Loucy (cell line): ENCODE data around the gene STX16.

Experiments
- H2AFZ ChIP-seq: fragments of 200-600 bp; sonication (generic); 2 replicates; pipeline ENCODE4 v1.6.0; 2016; ENCODE audit warnings: antibody characterized with exemption, mild to moderate bottlenecking, low read length, moderate library complexity
- H3F3A ChIP-seq: fragments of 200-600 bp; 2 replicates; pipeline ENCODE4 v1.6.0; 2016; ENCODE audit warnings: antibody characterized with exemption, low read depth, mild to moderate bottlenecking
- H3K27me3 ChIP-seq: fragments of 200-600 bp; sonication (generic); 2 replicates; pipeline ENCODE4 v1.6.1; 2014; ENCODE audit warnings: low read length, mild to moderate bottlenecking; ENCODE audit not compliant: insufficient read depth, poor library complexity, severe bottlenecking
- H3K36me3 ChIP-seq: fragments of 200-600 bp; sonication (generic); 2 replicates; pipeline ENCODE4 v1.6.1; 2016; ENCODE audit warnings: low read length; ENCODE audit not compliant: insufficient read depth
- H3K4me1 ChIP-seq: fragments of 200-600 bp; sonication (generic); 2 replicates; pipeline ENCODE4 v1.5.1; 2014; ENCODE audit warnings: low read length, mild to moderate bottlenecking; ENCODE audit not compliant: insufficient read depth, poor library complexity, severe bottlenecking
- H3K4me2 ChIP-seq: fragments of 200-600 bp; sonication (generic); 2 replicates; pipeline ENCODE4 v1.6.0; 2014; ENCODE audit warnings: antibody characterized with exemption, low read length, low read depth, mild to moderate bottlenecking; ENCODE audit not compliant: poor library complexity, severe bottlenecking
- H3K4me3 ChIP-seq: fragments of 200-600 bp; sonication (generic); 2 replicates; pipeline ENCODE4 v1.5.1; 2014; ENCODE audit warnings: low read length, mild to moderate bottlenecking, mixed read lengths; ENCODE audit not compliant: poor library complexity, severe bottlenecking
- H3K79me2 ChIP-seq: fragments of 200-600 bp; sonication (generic); 2 replicates; pipeline ENCODE4 v1.6.1; 2014; ENCODE audit warnings: low read length; ENCODE audit not compliant: insufficient read depth
- H3K9ac ChIP-seq: fragments of 200-600 bp; sonication (generic); 2 replicates; pipeline ENCODE4 v1.6.0; 2014; ENCODE audit warnings: mild to moderate bottlenecking, low read depth, low read length, moderate library complexity; ENCODE audit not compliant: poor library complexity, severe bottlenecking
- H3K9me2 ChIP-seq: fragments of 200-600 bp; sonication (generic); replicated peaks from 2 replicates; pipeline ENCODE4 v1.6.1; 2016; ENCODE audit warnings: low read depth, low read length, mixed read lengths
- H3K9me3 ChIP-seq: fragments of 200-600 bp; sonication (generic); 2 replicates; pipeline ENCODE4 v1.6.1; 2014; ENCODE audit warnings: mild to moderate bottlenecking, antibody characterized with exemption, low read length, low read depth; ENCODE audit not compliant: insufficient read depth
- H4K20me1 ChIP-seq: fragments of 200-600 bp; sonication (generic); 2 replicates; pipeline ENCODE4 v1.6.0; 2014; ENCODE audit warnings: antibody characterized with exemption, low read length, mild to moderate bottlenecking; ENCODE audit not compliant: insufficient read depth, poor library complexity, severe bottlenecking
- CTCF ChIP-seq: fragments of 200-600 bp; sonication (generic); conservative IDR thresholded peaks from 2 replicates; pipeline ENCODE4 v1.5.1; 2014; ENCODE audit warnings: mild to moderate bottlenecking, antibody characterized with exemption, low read length
- EZH2phosphoT487 ChIP-seq: fragments of 200-600 bp; IDR thresholded peaks from 2 replicates; pipeline ENCODE4 v1.6.1; 2018; ENCODE audit warnings: antibody characterized with exemption, mild to moderate bottlenecking, moderate library complexity, borderline replicate concordance

The STX16 gene

DNA sequence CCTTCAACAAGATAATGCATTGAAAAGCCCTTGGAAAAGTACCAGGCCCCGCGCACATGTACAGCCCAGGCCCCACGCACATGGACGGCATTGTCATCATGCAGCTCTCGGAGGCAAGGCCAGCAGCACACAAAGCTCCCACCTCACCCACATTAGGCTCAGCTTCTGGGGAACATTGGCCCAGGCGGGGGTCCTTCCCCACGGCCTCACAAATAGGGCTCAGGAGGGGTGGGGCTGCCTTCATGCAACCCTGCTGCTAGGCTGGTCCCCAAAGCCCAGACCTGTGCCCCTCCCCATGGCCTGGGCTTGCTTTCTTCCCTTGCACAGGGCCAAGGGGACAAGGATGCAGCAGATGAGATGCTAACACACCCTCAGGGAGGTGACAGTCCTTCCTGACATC lies 68.2 kb downstream of the STX16 start:
- Histone ChIP-seq H3K79me2 (no peaks in the 10 kb centered on the region), H4K20me1 (no peaks in the 10 kb centered on the region), H3K9me3 (no peaks in the 10 kb centered on the region), H3F3A (no peaks in the 10 kb centered on the region), H3K9me2 (no peaks in the 10 kb centered on the region), H3K4me3 (no peak overlapping the region), H3K36me3 (no peaks in the 10 kb centered on the region), H2AFZ (no peak overlapping the region), H3K27me3 (no peaks in the 10 kb centered on the region), H3K9ac (no peak overlapping the region), H3K4me1 (no peaks in the 10 kb centered on the region), H3K4me2 (no peak overlapping the region)
- TF ChIP-seq EZH2phosphoT487 = no peak
- TF ChIP-seq CTCF = no peak

GRCh38 chr20:58719971-58720371 lies 68.9 kb downstream of the STX16 start:
- no peaks in the 10 kb centered on the region for H4K20me1 ChIP-seq
- H2AFZ ChIP-seq = no peak overlapping the region
- H3K27me3 ChIP-seq = no peaks in the 10 kb centered on the region
- H3K9ac ChIP-seq = no peak overlapping the region
- H3K4me2 ChIP-seq = no peak overlapping the region
- H3K36me3 ChIP-seq = no peaks in the 10 kb centered on the region
- H3K9me2 ChIP-seq = no peaks in the 10 kb centered on the region
- H3K9me3 ChIP-seq = no peaks in the 10 kb centered on the region
- H3K4me1 ChIP-seq = no peaks in the 10 kb centered on the region
- no peaks in the 10 kb centered on the region for H3F3A ChIP-seq
- H3K79me2 ChIP-seq = no peaks in the 10 kb centered on the region
- H3K4me3 ChIP-seq = no peak overlapping the region
- TF ChIP-seq EZH2phosphoT487 (no peak), CTCF (no peak)

DNA sequence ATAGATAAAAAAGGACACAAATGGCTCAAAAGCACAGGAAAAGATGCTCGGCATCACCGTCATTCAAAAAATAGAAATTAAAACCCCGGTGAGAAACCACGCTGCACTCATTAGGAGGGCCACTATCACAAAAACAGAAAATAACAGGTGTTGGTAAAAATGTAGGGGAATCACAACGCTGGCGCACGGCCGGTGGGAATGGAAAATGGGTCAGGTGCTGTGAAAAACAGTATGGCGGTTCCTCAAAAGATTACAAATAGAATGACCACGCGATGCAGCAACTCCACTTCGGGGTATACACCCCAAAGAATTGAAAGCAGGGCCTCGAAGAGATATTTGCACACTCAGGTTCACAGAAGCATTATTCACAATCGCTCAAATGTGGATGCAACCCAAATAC lies 69.8 kb downstream of the STX16 start:
- H3K9me3 ChIP-seq = no peaks in the 10 kb centered on the region
- no peaks in the 10 kb centered on the region for H4K20me1 ChIP-seq
- no peaks in the 10 kb centered on the region for H3K27me3 ChIP-seq
- H3K9me2 ChIP-seq = no peaks in the 10 kb centered on the region
- H3K4me1 ChIP-seq = no peaks in the 10 kb centered on the region
- no peaks in the 10 kb centered on the region for H3F3A ChIP-seq
- no peak overlapping the region for H3K9ac ChIP-seq
- no peak overlapping the region for H2AFZ ChIP-seq
- H3K4me3 ChIP-seq = no peak overlapping the region
- TF ChIP-seq CTCF (no peak), EZH2phosphoT487 (no peak)
- H3K4me2 ChIP-seq = no peak overlapping the region
- H3K79me2 ChIP-seq = no peaks in the 10 kb centered on the region
- no peaks in the 10 kb centered on the region for H3K36me3 ChIP-seq
